Peyer's patch (tissue), 4 donors: ENCODE data around the gene FUT2.

Source experiments
- CTCF ChIP-seq, 6 experiments: fragments of 450-650 bp in 4 of 6; fragments of 200-600 bp in 2 of 6; sonication (generic) in 1 of 6; IDR thresholded peaks; one replicate each; pipeline ENCODE4 v1.5.1; 2017 to 2019; ENCODE audit warnings: antibody characterized with exemption in 6 of 6, mild to moderate bottlenecking in 3 of 6, moderate library complexity in 1 of 6
- POLR2A ChIP-seq, 2 donors: fragments of 450-650 bp; IDR thresholded peaks; one replicate each; pipeline ENCODE4 v1.5.1; 2017; ENCODE audit warnings: antibody characterized with exemption in 2 of 2, mild to moderate bottlenecking in 2 of 2, moderate library complexity in 2 of 2

- TF ChIP-seq POLR2A (IDR thresholded peaks at IDR 0.05) (no peak), CTCF (IDR thresholded peaks at IDR 0.05) (no peak)
Measured at GRCh38 chr19:48720613-48721296, 25.0 kb downstream of the FUT2 start.
